NCI-H2029 (cell line): Measurements from ENCODE around the gene WWOX.

Source experiments
- DNase-seq: peaks from one replicate; lab custom pipeline; 2025; lab: John Stamatoyannopoulos, UW

Gene WWOX

DNA sequence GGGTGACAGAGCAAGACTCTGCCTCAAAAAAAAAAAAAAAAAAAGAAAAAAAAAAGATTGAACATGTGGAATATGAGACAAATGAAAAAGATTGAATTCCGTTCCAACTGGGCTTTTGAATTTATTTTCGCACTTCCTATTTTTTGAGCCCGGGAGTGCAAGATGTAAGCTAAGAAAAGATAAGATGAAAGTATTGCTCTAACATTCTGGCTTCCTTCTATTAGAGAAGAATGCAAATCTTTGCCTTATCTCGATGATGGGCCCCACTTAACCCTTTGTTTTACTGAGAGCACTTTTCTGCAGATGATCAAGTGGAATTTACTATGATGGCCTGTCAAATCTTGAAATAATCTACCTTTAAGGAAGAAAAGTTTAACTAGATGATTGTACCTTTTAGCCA lies 96.3 kb downstream of the WWOX start:
- DNase-seq, result no peak

DNA sequence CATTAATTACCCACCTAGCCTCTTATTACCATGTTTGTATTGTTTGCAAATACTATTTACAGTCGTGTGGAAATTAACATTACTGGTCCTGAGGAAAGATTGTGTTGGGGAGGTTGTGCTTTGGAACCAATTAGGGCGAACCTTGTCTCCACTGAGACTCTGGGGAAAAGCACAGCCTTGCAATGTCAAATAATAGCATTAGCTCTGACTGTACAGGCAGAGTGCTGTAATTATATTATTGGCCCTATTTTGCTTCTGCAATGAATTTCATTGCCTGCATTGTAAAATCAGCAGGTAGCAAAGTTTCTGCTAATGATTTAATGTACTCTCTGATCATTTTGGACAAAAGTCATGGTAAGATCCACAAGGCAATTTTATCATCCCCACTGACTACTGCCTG lies 97.0 kb downstream of the WWOX start:
- no peak for DNase-seq

DNA sequence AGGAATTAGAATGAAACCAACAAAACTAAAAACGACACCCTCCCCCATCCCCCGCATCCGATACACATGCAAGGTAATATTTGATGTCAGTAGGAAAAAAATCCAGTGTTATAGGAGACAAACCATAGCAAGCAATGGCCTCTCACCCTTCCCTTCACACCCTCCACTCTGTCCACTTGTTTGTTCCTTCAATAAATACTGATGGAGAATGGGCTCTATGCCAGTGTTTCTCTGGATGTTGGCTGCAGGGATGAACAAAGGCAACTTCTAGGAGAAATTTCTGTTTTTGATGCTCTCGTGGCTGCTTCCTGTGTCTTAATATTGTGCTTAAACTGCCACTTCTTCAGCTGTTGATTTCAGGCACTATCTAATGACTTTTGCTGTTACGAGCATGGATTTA lies 98.8 kb downstream of the WWOX start:
- DNase-seq, result peak; percentile 33

DNA sequence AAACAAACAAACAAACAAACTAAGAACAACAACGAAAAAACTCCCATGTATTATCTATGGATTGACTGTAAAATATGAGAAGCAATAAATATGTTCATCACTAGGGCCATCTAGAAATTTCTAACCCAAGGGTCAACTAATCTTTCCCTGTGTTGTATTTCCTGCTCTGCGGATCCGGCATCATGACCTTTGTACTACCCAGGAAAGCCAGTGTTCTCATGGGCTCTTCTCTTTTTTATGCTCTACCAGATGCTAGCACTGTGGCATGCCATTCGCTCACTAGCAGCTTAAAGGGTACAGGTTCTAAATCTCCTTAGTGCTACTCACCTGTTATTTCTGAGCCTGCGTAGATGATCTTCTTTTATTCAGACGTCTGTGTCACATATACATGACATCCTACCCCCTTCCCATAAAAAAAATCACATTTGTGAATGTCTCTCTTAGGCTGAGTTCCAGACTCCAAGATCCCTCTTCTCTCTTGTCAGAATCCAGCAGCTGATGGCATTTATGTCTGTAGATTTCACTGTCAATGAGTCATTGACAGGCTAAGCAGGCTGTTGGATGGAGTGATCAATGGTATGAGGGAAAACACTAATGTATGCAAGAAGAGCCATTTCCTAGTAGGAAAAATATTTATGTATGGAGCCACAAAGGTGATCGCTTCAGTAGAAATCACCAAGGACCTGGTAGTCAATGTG lies 100.0 kb downstream of the WWOX start:
- DNase-seq, result no peak

DNA sequence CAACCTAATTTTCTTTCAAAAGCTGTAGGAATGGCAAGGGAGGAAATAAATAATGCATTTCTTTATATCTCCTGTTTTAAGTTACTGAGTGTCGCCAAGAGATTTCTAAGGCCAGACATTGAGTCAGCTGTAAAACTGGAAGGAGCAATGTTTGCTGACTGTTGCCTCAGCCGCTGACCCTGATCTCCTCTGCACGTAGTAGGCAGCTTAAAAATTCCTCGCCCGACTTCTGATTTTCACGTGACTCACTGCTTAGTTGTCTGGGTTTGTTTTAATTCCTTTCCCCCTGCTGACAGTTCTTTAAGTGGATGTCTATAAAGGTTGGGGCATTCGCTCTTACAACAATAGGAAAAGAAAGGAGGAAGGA lies 100.6 kb downstream of the WWOX start:
- no peak for DNase-seq

DNA sequence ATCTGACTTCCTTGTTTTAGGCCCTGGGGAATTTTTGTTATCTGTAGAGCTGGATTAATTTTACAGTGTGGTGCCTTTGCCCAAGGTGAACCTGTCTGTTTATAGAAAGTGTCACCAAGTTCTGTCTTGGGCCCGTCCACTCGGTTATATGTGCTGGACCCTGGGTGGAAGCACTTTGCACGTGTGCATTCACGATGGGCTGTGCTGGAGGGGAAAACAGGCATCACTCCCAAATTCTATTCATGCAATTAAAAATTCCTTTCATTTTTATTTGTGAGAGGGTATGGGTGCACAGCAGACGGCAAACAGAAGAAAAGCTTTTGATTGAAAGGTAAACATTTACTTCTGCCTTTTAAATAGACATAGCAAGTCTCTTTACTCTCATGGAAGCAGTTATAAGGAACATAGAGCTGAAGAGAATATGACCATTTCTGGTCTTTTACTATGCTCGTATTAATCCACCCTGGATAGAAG lies 101.2 kb downstream of the WWOX start:
- no peak for DNase-seq

DNA sequence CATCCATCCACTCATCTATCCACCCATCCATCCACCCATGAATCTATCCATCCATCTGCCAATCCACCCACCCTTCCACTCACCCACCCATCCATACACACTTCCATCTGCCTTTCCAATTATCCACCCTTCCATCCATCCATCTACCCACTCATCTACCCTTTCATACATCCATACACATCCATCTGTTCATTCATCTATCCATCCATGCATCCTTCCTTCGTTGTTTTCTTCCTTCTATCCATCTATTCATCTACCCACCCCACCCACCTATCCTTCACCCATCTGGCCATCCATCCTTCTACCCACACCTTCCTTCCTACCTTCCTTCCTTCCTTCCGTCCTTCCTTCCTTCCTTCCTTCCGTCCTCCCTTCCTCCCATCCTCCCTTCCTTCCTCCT lies 106.1 kb downstream of the WWOX start:
- DNase-seq, result no peak

DNA sequence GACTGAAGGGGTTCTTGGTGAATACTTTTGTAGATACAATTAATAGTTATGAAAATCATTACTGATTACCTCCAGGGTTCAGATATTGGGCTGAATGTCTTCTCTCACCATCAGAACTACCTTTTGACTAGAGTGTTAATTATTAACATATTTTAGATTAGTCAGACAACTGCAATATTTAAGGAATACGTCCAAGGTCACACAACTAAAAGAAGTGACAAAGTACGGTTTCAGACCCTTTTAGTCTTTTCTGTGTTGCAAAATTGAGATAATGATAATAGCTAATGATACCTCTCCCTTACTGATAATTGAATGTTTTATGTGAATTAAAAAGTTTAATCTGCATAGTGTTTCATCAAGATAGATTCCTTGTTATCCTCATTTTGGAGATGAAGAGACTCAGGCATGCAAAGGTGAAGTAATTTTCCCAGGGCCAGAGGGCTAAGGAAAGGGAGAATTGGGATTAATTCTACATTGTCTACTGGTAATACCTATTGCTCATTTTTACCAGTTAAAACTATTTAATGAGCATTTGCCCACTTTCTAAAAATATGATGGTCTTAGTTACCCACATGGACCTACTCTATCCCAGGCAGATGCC lies 107.3 kb downstream of the WWOX start:
- DNase-seq, result no peak

DNA sequence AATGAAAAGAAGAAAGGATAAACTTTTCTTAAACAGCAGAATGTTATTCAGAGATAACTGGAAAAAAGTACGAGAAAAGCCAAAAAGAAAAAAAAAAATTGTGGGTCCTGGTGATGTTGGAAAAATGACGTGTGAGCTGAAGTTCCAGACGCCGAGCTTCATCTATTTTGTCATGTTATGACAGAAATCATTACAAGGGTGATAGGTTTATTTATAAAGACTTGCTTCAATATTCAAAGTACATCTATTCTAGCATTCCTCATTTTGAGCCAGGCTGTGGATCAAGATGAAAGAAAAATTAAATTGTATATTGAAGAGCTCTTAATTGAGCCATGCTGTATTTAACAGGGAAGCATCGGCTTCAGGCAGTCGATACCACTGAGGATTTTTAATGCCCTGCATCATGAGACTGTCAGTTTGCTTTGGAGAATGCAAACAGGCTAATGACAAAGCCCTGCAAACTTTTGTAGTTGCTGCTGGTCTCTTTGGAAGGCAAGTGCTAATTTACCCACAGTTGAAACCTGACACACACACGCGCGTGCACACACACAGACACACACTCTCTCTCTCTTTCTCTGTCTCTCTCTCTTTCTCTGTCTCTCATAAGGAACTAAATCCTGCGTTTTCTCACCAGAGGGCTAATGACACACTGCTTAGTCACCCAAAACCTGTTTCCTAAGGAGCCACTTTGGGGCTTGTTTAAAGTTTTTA lies 110.7 kb downstream of the WWOX start:
- DNase-seq, result no peak

DNA sequence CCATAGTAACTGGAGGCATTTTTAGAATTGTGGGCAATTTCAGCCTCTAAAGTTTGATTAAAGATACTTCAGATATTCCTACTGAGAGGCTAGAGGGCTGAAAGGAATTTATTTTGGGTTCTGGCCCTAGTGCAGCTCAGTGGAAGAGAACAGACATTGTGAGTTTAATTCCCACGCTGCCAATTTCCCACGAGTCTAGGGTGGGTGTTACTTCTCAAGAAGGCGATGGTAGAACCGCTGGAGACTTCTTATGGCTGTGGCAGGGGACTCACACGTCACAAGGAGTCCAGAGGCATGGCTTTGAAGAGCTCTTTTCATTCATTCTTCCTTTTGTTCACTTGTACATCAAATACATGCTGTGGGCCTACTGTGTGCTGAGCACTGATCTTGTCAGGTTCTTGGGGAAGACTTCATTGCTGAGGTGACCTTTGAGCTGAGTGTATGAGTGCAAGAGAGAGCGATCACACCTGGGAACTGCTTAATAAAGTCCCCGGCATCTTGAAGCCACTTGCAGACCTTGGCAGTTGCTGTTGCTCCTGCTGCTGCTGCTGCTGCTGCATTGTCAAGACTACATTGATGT lies 111.7 kb downstream of the WWOX start:
- DNase-seq, result no peak

DNA sequence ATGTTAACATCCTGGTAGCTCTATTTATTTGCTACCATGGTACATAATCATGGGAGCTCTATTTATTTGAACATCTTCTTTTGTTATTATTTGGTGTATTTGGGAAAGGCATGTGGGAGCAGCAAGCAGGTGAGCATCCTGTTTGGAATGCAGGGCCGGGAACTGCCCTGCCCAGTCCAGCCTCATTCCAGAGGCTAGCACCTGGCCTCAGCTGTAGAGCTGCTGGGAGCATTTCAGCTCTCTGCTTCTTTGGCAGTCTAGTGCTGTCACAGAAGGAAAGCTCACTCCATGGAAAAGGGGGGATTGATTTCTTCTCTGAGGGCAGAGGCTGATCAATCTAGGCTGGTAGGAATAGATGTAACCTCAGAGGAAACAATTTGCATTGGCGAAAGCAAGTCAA lies 112.5 kb downstream of the WWOX start:
- DNase-seq, result no peak

DNA sequence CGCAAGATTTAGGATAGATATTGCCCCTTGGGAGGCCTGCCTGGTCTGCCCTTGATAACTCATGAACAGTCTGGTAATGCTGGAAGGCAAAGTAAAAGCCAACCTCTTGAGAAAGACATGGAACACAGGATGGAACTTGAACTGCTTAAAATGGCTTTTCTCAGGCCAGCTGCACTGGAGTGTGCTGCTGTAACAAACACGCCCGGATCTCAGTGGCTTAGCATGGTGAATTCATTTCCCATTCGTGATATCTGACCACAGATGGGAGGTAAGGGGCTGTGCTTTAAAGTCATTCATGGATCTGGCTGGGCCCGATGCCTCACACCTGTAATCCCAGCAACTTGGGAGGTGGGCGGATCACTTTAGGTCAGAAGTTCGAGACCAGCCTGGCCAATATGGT lies 113.2 kb downstream of the WWOX start:
- DNase-seq, result no peak

DNA sequence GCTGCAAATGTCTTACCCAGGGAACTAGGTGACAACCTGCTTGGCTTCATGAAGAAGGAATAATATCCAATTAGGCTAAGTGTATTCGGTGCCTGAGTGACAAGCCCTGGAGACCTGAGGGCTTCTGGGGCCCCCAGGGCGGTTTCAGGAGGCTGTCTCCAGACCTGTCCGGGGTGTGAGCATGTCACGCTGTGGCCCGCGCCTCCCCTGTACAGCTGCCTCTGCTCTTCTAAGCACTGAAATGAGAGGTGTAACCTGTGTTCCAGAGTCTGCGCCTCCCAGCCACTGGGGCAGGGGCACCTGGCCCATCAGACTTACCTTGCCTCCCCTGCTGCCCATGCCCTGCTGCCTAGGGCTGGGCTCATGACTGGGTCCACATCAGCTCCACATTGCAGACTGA lies 114.3 kb downstream of the WWOX start:
- no peak for DNase-seq

DNA sequence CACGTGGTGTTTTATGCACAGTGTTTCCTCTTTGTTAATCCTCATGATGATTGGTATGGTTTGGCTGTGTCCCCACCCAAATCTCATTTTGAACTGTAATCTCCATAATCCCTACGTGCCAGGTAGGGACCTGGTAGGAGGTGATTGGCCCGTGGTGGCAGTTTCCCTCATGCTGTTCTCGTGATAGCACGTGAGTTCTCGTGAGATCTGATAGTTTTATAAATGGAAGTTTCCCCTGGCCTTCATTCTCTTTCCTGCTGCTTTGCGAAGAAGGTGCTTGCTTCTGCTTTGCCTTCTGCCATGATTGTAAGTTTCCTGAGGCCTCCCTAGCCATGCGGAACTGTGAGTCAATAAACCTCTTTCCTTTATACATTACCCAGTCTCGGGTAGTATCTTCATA lies 115.8 kb downstream of the WWOX start:
- DNase-seq, result no peak

DNA sequence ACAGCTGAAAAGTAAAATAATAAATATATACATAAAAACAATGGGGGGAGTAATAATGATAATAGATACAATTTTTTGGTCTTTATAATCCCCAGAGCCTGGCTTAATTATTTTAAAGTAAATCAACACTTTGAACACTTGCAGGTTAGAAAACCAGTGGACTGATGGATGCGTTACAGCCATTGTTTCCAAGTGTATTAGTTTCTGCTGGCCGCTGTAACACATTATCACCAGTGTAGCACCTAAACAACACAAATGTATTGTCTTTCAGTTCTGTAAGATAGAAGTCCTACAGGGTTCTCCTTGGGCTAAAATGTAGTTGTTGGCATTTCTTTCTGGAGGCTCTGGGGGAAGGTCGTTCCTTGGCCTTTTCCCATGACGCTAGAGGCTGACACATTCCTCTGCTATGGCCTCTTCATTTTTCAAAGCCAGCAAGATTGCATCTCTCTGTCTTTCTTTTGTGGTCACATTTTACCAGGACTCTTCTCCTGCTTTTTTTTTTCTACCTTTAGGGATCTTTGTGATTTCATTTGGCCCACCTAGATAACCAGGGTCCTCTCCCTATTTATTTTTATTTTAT lies 116.8 kb downstream of the WWOX start:
- no peak for DNase-seq

DNA sequence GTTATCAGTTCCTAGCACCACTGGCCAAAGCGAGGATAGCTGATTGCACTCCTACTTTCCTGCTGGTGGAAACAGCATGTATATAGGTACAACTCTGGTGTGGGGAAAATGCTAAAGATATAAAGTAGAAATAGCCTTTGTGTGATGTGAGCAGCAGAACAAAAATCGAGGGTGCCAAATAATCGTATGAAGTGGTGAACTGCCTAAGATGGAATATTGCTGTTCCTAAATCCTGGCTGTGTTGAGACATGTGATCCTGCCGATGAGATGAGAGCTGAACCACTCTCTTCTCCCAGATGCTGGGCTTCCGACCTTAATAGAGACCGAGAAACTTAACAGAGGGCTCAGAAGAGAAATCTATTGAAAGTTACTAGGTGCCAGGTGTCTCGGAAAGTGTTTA lies 117.8 kb downstream of the WWOX start:
- no peak for DNase-seq

DNA sequence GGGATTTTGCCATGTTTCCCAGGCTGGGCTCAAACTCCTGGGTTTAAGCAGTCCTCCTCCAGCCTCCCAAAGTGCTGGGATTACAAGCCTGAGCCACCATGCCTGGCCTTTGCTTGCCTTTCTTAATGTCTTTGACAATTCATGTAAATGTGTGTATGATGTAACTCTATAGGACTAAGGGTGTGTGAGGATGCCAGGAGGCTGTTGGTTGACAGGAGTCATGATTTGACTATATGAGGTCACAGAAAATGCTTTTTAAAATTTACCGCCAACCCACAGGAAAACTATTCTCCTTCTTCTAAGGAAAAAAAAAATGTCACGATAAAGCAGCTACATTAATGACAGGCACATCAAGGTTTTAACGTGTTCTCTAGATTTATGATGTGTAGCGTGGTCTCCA lies 118.8 kb downstream of the WWOX start:
- no peak for DNase-seq

DNA sequence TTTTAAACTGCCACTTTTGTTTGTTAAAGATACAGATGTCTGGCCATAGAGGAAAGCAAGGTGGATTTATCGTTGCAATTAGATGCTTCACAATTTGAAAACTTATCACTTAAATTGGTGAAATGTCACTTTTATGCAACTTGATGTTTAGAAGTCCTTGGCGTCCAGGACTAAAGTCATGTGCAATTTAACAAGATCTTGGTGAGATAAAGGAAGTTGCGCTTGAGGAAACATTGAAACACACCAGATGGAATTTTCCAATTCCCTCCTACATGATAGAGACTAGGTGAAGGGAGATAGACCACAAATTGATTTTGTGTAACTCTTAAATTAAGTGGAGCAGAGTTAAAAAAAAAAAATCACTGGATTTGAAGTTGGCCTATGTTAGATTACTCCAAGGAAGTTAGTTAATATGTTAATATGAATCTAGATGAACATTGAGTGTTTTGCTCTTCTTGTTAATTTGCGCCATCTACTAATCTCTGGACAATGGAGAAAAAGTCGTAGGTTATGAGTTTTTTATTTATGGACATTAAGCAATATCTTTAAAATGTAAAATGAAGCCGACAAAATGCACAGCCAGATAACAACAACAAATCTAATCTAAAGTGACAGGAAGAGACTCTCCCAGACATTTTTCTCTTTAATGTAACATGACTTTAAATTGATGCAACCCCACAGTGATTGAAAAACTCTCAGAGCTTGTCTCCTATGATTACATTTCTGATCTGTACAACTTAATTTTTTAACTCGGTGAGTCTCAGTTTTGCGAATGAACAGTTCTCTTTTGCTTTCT lies 119.6 kb downstream of the WWOX start:
- no peak for DNase-seq

DNA sequence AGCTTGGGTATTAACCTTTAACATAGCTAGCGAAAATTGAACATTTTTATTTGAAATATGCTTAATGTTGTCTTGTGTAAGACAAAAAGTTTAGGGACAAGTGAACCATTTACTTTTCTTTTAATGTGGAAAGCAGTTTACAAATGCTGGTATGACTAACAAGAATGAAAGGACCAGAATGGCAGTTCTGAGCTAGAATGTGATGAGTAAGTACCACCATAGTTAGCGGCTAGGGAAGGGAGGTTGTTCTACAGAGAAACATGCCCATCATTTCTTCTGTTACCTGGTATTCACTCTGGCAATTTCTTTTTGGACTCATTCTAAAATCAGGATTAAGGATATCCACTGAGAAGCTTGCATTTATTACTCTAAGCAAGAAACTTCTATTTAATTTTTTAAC lies 121.1 kb downstream of the WWOX start:
- no peak for DNase-seq

DNA sequence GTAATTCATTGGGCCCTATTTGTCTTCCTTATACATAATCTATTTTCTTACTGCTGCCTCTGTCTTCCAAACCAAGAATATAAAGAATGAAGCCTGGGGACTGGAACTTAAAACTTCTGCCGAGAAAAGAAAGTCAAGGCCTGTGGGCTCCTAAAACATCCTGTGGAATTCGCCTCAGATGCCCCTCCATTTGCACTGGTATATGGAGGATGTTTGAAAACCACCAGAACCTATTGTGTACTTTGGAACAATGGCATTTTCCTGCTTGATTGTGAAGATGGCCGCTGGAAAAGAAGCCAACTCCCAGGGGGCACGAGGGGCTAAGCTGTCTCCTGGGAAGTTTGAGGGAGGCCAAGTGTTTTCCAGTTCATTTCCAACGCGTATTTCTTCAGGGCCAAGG lies 122.4 kb downstream of the WWOX start:
- DNase-seq, result no peak

DNA sequence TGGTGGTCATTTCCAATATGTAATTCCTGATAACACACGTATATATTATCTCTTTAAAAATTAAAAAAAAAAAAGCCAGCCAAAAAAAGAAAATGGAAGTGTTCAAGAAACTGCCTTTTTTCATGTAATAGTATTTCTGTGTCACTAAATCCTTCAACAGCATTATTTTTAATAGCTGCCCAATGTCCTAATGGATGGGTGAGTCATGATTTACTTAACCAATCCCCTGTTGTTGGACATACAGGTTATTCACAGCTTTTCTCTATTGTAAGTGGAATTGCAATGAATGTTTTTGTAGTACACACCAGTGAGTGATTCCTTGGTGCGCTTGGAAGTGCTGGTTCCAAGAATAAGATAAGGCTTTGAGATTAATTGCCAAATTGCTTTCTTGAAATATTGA lies 124.9 kb downstream of the WWOX start:
- DNase-seq, result no peak

DNA sequence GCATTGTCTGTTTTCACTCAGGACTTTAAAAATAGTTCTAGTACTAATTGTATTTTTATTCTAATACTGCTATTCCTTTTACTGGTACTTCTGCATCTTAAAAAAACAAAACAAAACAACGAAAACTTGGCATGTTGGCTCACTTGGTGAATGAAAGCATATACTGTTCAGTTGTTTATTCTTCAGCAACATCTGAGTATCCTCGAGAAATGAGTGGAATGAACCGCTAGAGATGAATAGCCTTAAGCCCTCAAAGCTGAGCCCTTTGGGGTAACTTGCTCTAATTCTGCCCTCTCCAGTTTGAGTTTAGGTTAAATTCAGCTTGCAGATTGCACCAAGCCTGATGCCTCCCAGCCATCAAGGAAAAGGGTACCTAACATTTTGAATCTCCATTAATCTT lies 126.5 kb downstream of the WWOX start:
- no peak for DNase-seq
